GM18520 (cell line): ENCODE data around the gene PPP2R5E.
"Not testable (repeated sequence)": the region's sequence is repeated elsewhere in the genome, so short reads cannot be mapped to it uniquely, and the experiment has no call there.

Source experiments
- ATAC-seq: cut with Tn5 transposase; IDR thresholded peaks from one replicate; pipeline ENCODE4 v1.9.1; 2021; ENCODE audit not compliant: unreplicated experiment

The PPP2R5E gene

GRCh38 chr14:63383776-63384367, 159.3 kb downstream of the PPP2R5E start:
- peak; percentile 91 for ATAC-seq

GRCh38 chr14:63378444-63378843, 164.7 kb downstream of the PPP2R5E start:
- no peak for ATAC-seq

DNA sequence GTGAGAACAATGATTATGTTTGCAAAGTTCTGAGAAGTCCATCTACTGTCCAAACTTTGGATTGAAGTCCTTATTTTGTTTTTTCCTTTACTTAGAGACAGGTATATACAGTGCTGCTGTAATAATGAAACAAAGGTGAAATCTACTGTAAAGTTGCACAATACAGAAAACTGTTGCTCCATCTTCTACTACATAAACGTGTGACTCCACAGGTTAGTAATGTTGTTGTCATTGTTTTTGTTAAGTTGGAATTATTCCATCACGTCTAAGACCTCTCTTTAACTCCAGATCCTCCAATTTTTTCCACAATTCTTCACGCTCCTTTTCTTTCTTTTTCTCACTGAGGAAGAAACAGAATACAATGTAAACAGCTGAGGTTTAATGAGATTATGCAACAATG, 167.4 kb downstream of the PPP2R5E start:
- ATAC-seq, result no peak

- ATAC-seq, result not testable (repeated sequence)
These were observed 171.6 kb downstream of the PPP2R5E start for GRCh38 chr14:63371613-63372012.

GRCh38 chr14:63371033-63371432, 172.1 kb downstream of the PPP2R5E start:
- ATAC-seq, result peak; percentile 50

- no peak for ATAC-seq
These were observed 175.3 kb downstream of the PPP2R5E start for GRCh38 chr14:63367742-63368364.

- ATAC-seq, result no peak
These were observed 180.8 kb downstream of the PPP2R5E start for GRCh38 chr14:63362389-63362819.

DNA sequence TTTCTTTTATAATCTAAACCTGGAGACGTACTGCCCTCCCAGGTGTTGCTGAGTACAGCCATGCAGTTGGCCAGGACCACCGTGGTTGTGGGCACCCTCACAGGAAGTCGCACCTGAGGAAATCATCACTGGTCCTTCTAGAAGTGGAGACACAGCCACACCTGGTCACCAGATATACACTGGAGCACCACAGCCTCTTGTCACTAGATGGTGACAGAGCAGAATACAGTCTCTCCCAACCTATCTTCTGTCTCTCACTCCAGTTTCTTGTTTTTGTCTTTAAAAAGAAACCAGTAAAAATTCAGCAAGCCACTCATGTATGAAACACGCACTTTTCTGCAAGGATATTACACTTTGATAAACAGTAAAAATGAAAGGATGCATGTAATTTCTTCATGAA, 181.4 kb downstream of the PPP2R5E start:
- ATAC-seq, result no peak

DNA sequence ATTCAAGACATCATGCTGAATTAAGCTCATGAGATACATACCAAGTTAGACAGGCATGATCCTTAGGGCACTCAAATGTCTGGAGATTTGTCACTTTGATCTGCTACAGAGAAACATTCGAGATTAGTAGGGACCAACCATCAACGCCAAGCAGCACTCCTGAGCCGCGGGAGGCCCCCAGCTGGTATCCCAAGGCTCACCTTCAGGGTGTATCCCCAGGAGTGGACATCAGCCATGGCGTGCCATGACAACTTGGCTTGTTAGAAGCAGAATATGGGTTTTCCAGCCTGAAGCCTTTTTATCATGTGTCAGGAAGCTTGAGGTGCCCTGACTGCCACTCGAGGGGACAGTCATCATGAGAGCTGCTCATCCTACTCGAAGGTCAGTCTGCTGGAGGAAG, 185.3 kb downstream of the PPP2R5E start:
- ATAC-seq, result no peak

DNA sequence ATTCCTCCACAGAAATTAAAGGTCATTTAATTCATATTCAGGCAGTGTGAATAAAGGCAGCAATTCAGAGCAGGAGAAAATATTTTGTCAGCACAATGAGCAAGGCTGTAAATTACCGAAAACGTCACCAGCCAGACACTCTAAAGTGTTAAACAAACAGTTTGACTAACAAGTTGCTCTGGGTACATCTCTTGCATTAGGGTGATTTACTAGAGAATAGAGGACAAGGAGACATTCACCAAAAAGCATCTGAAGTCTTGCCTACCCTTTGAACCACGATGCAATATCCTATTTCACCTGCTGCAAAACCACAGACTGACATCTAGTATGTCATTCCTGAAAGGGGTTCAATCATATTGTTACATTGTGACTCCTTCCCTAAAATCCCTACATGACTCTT, 197.4 kb downstream of the PPP2R5E start:
- no peak for ATAC-seq

DNA sequence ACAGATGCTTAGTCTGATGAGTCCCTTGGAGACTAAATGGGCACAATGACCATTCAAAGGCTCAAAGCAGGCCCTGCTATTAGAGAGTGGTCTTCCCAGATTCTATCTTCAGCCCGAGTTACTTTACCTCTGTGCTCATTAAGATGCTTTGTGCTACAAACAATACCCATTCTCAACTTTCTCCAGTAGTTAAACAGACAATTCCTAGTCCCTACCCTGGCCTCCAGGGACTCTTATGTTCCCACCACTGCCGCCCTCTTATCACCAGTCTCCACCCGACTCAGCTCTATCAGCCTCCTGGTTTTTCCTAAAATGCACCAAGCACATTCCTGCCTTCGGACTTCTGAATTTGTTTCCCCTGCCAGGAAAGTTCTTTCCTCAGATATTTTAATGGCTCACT, 198.8 kb downstream of the PPP2R5E start:
- ATAC-seq, result no peak

GRCh38 chr14:63343878-63344277, 199.3 kb downstream of the PPP2R5E start:
- no peak for ATAC-seq

GRCh38 chr14:63342371-63342770, 200.8 kb downstream of the PPP2R5E start:
- ATAC-seq, result no peak

- ATAC-seq, result no peak
These were observed 214.1 kb downstream of the PPP2R5E start for GRCh38 chr14:63328787-63329737.

GRCh38 chr14:63326840-63327239, 216.3 kb downstream of the PPP2R5E start:
- no peak for ATAC-seq

- ATAC-seq, result no peak
These were observed 220.1 kb downstream of the PPP2R5E start for GRCh38 chr14:63322897-63323573.

- ATAC-seq, result no peak
These were observed 220.7 kb downstream of the PPP2R5E start for GRCh38 chr14:63322472-63322871.
